HG02973 (cell line): ENCODE results near the gene DCDC1.

Experiments used
- ATAC-seq: cut with Tn5 transposase; IDR thresholded peaks from one replicate; pipeline ENCODE4 v1.9.1; 2021; ENCODE audit warnings: moderate library complexity; ENCODE audit not compliant: unreplicated experiment

DCDC1 gene

GRCh38 chr11:31107649-31108048 lies 261.9 kb downstream of the DCDC1 start:
- no peak for ATAC-seq

- ATAC-seq = no peak
Measured at GRCh38 chr11:31106968-31107576, 262.5 kb downstream of the DCDC1 start.

- ATAC-seq = no peak
Measured at GRCh38 chr11:31106326-31106725, 263.2 kb downstream of the DCDC1 start.

- ATAC-seq = no peak
Measured at GRCh38 chr11:31102875-31103274, 266.7 kb downstream of the DCDC1 start.

- no peak for ATAC-seq
Measured at GRCh38 chr11:31102316-31102715, 267.2 kb downstream of the DCDC1 start.

- ATAC-seq = no peak
Measured at GRCh38 chr11:31096191-31096805, 273.2 kb downstream of the DCDC1 start.

GRCh38 chr11:31092638-31093037 lies 276.9 kb downstream of the DCDC1 start:
- ATAC-seq = no peak

- no peak for ATAC-seq
Measured at GRCh38 chr11:31089117-31089516, 280.4 kb downstream of the DCDC1 start.

- ATAC-seq = no peak
Measured at GRCh38 chr11:31069447-31070205, 299.9 kb downstream of the DCDC1 start.

- ATAC-seq = no peak
Measured at GRCh38 chr11:31060880-31061279, 308.7 kb downstream of the DCDC1 start.

GRCh38 chr11:31059529-31059928 lies 310.0 kb downstream of the DCDC1 start:
- no peak for ATAC-seq

GRCh38 chr11:31050061-31050765 lies 319.3 kb downstream of the DCDC1 start:
- ATAC-seq = no peak

- no peak for ATAC-seq
Measured at GRCh38 chr11:31045335-31045734, 324.2 kb downstream of the DCDC1 start.

- no peak for ATAC-seq
Measured at GRCh38 chr11:31030138-31030792, 339.3 kb downstream of the DCDC1 start.

GRCh38 chr11:31026315-31026714 lies 343.2 kb downstream of the DCDC1 start:
- ATAC-seq = no peak

GRCh38 chr11:31022080-31022479 lies 347.5 kb downstream of the DCDC1 start:
- no peak for ATAC-seq

- no peak for ATAC-seq
Measured at GRCh38 chr11:31019786-31020185, 349.8 kb downstream of the DCDC1 start.

GRCh38 chr11:31005202-31005601 lies 364.3 kb downstream of the DCDC1 start:
- ATAC-seq = no peak

- ATAC-seq = no peak
Measured at GRCh38 chr11:31001427-31001826, 368.1 kb downstream of the DCDC1 start.

GRCh38 chr11:31000381-31000780 lies 369.2 kb downstream of the DCDC1 start:
- no peak for ATAC-seq

GRCh38 chr11:30992513-30992849 lies 377.1 kb downstream of the DCDC1 start:
- no peak for ATAC-seq
